Astrocyte of the cerebellum (primary cell): ENCODE data around the gene CELSR2.

ENCODE experiments used
- DNase-seq: peaks from one replicate; pipeline ENCODE4 v3.0.0-alpha.2; 2011; ENCODE audit warnings: low read depth
- H3K4me3 ChIP-seq: 2 replicates; pipeline ENCODE4 v1.5.1; 2011; ENCODE audit warnings: mild to moderate bottlenecking, low read depth, low read length, moderate library complexity
- in situ Hi-C: cut with HindIII; loops from 2 replicates; pipeline ENCODE4 v1.10.0; 2017; ENCODE audit warnings: low sequenced_read_pairs
- TF ChIP-seq, protein P1 (sequence below): IDR thresholded peaks from 2 replicates; pipeline ENCODE4 v1.5.1; 2012; ENCODE audit warnings: low read length, low read depth, moderate library complexity, mild to moderate bottlenecking; ENCODE audit errors: missing control alignments

CELSR2 gene, protein sequence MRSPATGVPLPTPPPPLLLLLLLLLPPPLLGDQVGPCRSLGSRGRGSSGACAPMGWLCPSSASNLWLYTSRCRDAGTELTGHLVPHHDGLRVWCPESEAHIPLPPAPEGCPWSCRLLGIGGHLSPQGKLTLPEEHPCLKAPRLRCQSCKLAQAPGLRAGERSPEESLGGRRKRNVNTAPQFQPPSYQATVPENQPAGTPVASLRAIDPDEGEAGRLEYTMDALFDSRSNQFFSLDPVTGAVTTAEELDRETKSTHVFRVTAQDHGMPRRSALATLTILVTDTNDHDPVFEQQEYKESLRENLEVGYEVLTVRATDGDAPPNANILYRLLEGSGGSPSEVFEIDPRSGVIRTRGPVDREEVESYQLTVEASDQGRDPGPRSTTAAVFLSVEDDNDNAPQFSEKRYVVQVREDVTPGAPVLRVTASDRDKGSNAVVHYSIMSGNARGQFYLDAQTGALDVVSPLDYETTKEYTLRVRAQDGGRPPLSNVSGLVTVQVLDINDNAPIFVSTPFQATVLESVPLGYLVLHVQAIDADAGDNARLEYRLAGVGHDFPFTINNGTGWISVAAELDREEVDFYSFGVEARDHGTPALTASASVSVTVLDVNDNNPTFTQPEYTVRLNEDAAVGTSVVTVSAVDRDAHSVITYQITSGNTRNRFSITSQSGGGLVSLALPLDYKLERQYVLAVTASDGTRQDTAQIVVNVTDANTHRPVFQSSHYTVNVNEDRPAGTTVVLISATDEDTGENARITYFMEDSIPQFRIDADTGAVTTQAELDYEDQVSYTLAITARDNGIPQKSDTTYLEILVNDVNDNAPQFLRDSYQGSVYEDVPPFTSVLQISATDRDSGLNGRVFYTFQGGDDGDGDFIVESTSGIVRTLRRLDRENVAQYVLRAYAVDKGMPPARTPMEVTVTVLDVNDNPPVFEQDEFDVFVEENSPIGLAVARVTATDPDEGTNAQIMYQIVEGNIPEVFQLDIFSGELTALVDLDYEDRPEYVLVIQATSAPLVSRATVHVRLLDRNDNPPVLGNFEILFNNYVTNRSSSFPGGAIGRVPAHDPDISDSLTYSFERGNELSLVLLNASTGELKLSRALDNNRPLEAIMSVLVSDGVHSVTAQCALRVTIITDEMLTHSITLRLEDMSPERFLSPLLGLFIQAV (N-terminal part only)

DNA sequence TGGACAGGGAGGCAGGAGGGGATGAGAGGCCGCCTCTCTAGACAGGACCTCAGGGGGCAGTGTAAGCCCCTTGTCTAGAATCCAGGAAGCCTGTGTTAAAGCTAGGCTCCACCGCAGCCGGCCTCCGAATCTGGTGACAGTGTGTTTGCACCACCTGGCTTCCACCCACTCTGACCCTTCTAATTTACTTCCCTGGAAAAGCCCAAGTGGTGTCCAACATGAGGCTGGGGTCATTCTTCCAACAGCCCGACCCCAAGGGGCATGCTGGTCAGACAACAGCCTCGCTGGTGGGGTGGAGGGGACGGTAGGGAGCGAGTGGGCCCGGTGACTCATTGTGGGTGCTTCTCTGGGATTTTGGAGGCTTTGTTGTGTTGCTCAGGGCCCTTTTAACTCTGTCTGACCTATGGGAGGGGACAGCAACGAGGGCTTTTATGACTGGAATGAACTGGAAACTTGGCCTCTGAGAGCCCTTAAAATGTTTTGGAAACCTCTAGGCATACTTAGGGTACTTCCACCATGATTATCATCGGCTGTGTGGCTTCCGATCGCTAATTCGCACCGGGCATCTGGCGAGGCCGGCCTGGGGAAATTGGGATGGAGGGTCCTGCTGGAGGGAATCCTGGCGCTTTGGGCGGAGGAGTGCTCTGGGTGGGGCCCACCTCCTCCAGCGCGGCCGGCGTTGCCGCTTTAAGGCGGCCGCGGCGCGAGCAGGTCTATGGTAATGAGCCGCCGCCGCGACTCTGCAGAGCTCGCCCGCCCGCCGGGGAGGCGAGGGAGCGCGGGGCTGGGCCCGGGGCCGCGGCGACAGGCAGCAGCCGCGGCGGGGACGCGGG lies at the start of gene CELSR2:
CELSR2 (plus strand) TSS at position 743 of the 833 bp plus-strand sequence. CDS start 541 bp downstream, outside the sequence.
- TF ChIP-seq, protein P1, sequence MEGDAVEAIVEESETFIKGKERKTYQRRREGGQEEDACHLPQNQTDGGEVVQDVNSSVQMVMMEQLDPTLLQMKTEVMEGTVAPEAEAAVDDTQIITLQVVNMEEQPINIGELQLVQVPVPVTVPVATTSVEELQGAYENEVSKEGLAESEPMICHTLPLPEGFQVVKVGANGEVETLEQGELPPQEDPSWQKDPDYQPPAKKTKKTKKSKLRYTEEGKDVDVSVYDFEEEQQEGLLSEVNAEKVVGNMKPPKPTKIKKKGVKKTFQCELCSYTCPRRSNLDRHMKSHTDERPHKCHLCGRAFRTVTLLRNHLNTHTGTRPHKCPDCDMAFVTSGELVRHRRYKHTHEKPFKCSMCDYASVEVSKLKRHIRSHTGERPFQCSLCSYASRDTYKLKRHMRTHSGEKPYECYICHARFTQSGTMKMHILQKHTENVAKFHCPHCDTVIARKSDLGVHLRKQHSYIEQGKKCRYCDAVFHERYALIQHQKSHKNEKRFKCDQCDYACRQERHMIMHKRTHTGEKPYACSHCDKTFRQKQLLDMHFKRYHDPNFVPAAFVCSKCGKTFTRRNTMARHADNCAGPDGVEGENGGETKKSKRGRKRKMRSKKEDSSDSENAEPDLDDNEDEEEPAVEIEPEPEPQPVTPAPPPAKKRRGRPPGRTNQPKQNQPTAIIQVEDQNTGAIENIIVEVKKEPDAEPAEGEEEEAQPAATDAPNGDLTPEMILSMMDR, result no peak
- in situ Hi-C loops, result no loop called here
- H3K4me3 ChIP-seq, result peak within 1 kb of the TSS; percentile 42
- DNase-seq, result no peak

- TF ChIP-seq, protein P1, result no peak
- DNase-seq, result no peak
- in situ Hi-C loops, result loop anchor here (5.0 kb wide), 1 partner anchor 38 kb away; no protein-coding TSS in a partner anchor
- H3K4me3 ChIP-seq, result no peak overlapping the region
Measured at GRCh38 chr1:109199710-109200109, 49.6 kb upstream of the CELSR2 start.

DNA sequence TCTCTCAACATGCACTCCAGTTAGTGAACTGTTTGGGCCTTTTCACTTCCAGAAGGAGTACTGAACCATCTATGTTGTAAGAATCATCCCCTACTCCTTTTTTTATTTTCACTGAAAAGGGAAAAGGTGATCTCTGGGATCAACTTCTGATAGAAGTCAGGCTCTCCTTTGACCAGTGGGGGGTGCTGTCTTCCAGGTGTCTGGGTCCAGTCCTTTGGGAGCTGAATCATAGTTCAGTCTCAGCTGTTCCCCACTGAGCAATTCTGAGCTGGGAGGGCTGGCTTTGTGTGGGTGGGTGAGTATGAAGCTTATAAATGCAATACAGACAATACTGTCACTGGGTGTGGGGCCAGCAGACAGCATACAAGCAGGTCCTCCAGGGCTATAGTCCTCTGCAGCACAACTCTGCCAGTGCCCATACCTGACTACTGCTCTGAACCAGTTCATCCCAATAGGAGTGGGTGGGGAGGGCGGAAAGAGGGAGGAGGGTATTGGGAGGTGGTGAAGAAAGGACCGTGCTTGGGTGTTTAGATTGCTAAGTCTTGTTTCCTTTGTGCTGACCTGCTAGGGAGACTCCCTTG lies 48.1 kb upstream of the CELSR2 start:
- in situ Hi-C loops, result loop anchor here (5.0 kb wide), 1 partner anchor 36 kb away; no protein-coding TSS in a partner anchor
- TF ChIP-seq, protein P1, result peak; percentile 80
- DNase-seq, result peak; percentile 38
- H3K4me3 ChIP-seq, result no peak overlapping the region

GRCh38 chr1:109204484-109204883 lies 44.9 kb upstream of the CELSR2 start:
- DNase-seq, result no peak
- no peak overlapping the region for H3K4me3 ChIP-seq
- TF ChIP-seq, protein P1, result no peak
- in situ Hi-C loops, result loop anchor here (5.0 kb wide), 1 partner anchor 33 kb away; no protein-coding TSS in a partner anchor

- no peak overlapping the region for H3K4me3 ChIP-seq
- in situ Hi-C loops, result no loop called here
- TF ChIP-seq, protein P1, result no peak
- no peak for DNase-seq
Measured at GRCh38 chr1:109206339-109206738, 43.0 kb upstream of the CELSR2 start.
